Coronary artery (tissue), 2 donors: ENCODE measurements around the gene FBXL22.

Experiments used
- DNase-seq: peaks from one replicate; pipeline ENCODE4 v3.0.0-alpha.2; 2017; ENCODE audit warnings: low spot score
- H3K27ac ChIP-seq, 2 donors: fragments of 200-600 bp; sonication (generic); one replicate each; pipeline ENCODE4 v1.5.1; 2016 to 2019
- H3K4me3 ChIP-seq: fragments of 200-600 bp; sonication (generic); 2 replicates; pipeline ENCODE4 v1.5.1; 2016; ENCODE audit warnings: mild to moderate bottlenecking, moderate library complexity
- TF ChIP-seq, protein P1 (sequence below): fragments of 200-600 bp; sonication (generic); IDR thresholded peaks from one replicate; pipeline ENCODE4 v1.5.1; 2019; ENCODE audit warnings: antibody characterized with exemption

The FBXL22 gene, protein sequence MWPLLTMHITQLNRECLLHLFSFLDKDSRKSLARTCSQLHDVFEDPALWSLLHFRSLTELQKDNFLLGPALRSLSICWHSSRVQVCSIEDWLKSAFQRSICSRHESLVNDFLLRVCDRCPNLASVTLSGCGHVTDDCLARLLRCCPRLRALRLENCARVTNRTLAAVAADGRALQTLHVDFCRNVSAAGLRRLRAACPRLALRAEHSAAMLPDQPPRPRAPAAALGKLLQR

DNA sequence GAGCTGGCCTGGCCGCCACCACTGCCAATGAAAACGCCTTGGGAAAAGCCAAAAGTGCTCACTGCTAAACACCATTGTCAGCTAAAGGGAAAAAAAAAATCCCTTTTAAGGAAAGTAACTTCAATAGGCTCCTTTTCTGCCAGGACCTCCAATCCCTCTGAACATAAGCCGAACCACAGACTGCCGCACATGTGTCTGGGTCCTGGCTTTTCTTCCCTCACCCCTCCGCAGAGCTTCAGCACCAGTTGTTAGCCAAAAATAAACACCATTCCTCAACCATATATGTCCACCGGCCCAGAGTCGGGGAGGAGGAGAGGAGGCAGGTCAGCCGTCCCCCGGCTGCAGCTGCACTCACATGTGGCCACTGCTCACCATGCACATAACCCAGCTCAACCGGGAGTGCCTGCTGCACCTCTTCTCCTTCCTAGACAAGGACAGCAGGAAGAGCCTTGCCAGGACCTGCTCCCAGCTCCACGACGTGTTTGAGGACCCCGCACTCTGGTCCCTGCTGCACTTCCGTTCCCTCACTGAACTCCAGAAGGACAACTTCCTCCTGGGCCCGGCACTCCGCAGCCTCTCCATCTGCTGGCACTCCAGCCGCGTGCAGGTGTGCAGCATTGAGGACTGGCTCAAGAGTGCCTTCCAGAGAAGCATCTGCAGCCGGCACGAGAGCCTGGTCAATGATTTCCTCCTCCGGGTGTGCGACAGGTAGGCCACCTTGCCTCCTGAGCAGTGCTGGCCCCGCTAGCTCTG lies at the start of gene FBXL22:
Gene FBXL22 (plus strand): TSS at position 350 of the 753 bp plus-strand sequence. CDS start 6 bp downstream, at position 356.
- peak within 1 kb of the TSS; percentile 82 to 94 for H3K27ac ChIP-seq
- peak within 1 kb of the TSS; percentile 85 for H3K4me3 ChIP-seq
- no peak for DNase-seq
- TF ChIP-seq, protein P1, sequence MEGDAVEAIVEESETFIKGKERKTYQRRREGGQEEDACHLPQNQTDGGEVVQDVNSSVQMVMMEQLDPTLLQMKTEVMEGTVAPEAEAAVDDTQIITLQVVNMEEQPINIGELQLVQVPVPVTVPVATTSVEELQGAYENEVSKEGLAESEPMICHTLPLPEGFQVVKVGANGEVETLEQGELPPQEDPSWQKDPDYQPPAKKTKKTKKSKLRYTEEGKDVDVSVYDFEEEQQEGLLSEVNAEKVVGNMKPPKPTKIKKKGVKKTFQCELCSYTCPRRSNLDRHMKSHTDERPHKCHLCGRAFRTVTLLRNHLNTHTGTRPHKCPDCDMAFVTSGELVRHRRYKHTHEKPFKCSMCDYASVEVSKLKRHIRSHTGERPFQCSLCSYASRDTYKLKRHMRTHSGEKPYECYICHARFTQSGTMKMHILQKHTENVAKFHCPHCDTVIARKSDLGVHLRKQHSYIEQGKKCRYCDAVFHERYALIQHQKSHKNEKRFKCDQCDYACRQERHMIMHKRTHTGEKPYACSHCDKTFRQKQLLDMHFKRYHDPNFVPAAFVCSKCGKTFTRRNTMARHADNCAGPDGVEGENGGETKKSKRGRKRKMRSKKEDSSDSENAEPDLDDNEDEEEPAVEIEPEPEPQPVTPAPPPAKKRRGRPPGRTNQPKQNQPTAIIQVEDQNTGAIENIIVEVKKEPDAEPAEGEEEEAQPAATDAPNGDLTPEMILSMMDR, result no peak

DNA sequence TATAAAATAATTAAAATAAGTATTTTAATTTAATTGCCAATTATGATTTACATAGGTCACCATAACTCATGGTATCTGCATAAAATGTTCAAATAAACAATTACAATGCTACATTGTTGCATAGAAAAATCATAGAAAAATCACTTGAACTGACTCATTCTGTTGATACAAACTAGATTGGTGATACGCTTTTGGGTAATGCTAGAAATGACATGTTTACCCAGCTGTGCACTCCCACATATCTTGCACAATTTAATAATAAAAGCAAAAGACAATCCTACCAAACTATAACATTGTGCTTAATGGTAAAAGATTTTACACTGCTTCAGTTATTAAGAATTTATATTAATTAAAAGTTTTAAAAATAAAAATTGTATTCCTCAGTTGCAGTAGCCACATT lies 45.8 kb upstream of the FBXL22 start:
- Histone ChIP-seq H3K27ac (no peak overlapping the region), H3K4me3 (no peak overlapping the region)
- DNase-seq, result no peak

DNA sequence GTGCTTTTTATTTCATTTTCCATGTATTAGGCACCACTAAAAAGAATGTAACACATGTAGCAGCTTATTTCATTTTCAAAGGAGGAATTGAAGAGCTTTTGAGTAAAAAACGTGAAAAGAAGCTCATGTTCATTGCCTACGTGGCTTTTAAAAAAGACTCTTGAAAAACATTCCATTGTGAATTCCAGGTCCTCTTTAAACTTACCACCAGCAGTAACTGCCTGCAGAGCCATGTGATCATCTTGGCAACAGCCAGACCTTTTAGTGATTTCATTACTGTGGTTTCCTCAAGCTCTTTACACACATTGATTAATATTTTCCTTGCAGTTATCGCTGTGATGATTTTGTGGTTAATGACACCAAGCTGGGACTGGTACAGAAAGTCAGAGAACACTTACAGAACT lies 43.8 kb upstream of the FBXL22 start:
- DNase-seq, result no peak
- H3K27ac ChIP-seq, result peak overlapping the region in 1 of 2 donors; percentile 28
- peak overlapping the region; percentile 3 for H3K4me3 ChIP-seq
- TF ChIP-seq, protein P1, result no peak

More for the DNA sequence above, 45.8 kb upstream of the FBXL22 start:
- TF ChIP-seq, protein P1, result no peak

DNA sequence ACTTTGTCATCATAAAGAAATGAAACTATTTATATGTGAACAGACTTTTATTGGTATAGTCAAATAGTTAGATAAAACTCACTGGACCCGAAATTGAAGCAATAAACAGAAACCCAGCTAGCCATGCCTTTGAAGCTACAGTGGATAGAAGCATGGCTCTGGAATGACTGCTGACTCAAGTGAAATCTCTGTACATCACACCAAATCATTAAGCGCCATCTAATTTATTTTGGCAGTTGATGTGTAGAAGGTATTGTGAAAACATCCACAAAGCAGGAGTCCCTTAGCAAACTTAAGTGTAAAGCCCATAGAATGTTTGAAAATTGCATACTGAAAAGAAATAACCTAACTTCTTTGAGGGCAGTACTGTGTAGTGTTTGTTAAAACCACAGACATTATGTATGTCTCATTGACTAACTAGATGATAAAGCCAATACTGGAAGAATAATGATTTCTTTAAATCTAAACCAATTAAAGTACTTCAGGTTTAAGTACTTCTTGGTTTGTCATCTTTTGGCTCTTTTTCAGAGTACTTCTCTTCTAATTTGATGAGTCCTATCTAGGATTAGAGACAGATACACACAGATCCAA lies 42.8 kb upstream of the FBXL22 start:
- no peak overlapping the region for H3K27ac ChIP-seq

DNA sequence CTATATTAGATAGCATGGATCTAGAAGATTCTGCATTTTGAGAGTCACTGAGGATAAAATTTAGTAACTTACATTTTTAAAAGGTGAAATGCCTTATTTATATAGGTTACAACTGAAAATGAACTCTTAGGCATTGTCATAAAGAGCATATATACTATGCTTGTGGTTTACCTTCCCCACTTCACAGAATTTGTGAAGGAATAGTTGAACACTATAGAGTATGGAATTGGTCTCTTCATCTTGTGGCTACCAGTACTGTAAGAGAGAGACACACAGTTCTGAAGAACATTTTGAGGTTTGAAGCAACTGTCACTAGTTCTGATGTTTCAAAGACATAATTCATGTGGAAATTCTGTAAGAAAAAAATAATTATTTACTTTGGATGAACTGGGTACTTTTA lies 41.7 kb upstream of the FBXL22 start:
- H3K4me3 ChIP-seq, result no peak overlapping the region
- no peak overlapping the region for H3K27ac ChIP-seq
- TF ChIP-seq, protein P1, result no peak
- DNase-seq, result no peak

More for the DNA sequence above, 42.8 kb upstream of the FBXL22 start:
- no peak overlapping the region for H3K4me3 ChIP-seq
- TF ChIP-seq, protein P1, result no peak
- DNase-seq, result no peak

DNA sequence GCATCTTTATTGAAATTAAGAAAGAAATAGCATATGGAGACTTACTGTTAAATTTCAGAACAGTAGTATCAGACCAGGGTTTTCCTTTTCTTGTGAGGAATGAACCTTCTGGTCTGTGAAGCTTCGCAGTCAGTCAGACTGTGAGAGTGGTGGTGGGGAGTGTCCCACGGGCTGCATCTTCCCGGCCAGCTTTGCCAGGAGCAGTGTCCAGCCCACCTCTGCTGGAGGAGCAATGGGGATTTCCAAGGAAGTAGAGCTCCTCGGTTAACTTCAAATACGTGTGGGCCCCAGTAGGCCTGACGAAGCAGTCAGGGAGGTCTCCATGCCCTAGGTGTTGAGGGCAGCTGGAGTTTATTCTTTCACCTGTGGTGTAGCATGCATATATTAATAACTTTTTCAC lies 40.9 kb upstream of the FBXL22 start:
- Histone ChIP-seq H3K27ac (no peak overlapping the region), H3K4me3 (no peak overlapping the region)
- no peak for DNase-seq
- TF ChIP-seq, protein P1, result no peak
